Stimulated activated CD8-positive, alpha-beta memory T cell treated with anti-CD3 and anti-CD28 coated beads, Interleukin-2, amount 100 ng/mL, for 48 hours (primary cell): ENCODE measurements around the gene SIN3A.
"Not testable (repeated sequence)": the region's sequence is repeated elsewhere in the genome, so short reads cannot be mapped to it uniquely, and the experiment has no call there.

Source experiments
- DNase-seq, 2 donors: peaks; one replicate each; pipeline ENCODE4 v3.0.0-alpha.2; 2020; ENCODE audit warnings: low read depth in 2 of 2

SIN3A gene

GRCh38 chr15:75357976-75358673, 93.4 kb downstream of the SIN3A start:
- no peak for DNase-seq

- DNase-seq, result no peak
These were observed 95.0 kb downstream of the SIN3A start for GRCh38 chr15:75356517-75356916.

GRCh38 chr15:75356006-75356405, 95.5 kb downstream of the SIN3A start:
- no peak for DNase-seq

DNA sequence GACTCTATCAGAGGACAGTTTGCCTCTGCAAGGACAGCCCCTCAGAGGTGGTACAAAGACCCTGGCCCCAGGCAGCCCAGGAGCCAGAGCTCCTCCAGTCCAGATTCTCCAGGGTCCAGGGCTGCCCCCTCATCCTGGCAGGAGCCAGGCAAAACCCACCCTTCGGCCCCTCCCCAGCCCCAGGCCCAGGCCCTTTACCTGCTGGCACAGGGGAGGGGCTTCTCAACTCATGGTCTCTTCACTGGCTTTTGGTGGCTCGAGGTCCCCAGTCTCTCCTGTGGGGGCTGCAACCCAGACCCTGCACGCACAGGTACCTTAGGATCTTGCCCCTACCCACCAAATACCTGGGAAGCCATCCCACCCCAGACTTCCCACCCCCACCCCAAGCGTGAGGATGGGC, 96.1 kb downstream of the SIN3A start:
- DNase-seq, result no peak

- DNase-seq, result no peak
These were observed 97.0 kb downstream of the SIN3A start for GRCh38 chr15:75354454-75354853.

DNA sequence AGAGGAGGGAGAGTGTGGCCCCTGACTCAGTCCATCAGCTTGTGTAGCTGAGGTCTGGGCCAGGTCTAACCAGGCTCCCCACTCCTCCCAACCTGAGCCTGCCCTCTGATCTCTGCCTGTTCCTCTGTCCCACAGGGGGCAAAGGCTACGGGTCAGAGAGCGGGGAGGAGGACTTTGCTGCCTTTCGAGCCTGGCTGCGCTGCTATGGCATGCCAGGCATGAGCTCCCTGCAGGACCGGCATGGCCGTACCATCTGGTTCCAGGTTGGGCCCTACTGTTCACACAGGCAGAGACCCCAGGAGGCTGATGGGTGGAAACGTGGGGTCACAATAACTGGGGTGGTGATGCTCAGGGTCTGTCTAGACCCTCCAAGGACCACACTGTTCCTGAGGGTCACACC, 97.9 kb downstream of the SIN3A start:
- DNase-seq, result no peak

DNA sequence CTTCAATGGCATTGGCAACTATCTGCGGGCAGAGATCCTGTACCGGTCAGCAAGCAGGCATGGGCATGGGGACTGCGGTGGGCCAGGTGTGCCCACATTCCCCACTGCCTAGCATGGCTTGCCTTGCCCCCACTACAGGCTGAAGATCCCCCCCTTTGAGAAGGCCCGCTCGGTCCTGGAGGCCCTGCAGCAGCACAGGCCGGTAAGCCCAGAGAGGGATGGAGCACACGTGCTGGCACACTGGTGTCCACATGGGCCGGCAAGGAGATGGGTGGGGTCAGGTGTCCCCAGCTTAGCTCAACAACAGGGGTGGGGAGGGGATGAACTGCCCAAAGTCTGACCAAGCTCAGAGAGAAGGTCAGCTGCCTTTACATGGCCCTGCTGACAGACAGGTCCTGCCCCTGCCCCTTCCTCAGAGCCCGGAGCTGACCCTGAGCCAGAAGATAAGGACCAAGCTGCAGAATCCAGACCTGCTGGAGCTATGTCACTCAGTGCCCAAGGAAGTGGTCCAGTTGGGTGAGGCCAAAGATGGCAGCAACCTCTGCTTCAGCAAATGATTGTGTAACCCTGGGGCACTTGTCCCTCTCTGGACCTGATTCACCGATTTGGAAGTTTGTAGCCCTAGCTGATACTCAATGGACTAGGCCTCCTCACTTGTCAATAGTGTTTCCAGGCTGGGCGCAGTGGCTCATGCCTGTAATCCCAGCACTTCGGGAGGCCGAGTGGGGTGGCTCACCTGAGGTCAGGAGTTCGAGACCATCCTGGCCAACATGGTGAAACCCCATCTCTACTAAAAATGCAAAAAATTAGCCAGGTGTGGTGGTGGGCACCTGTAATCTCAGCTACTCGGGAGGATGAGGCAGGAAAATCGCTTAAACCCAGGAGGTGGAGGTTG, 99.1 kb downstream of the SIN3A start:
- DNase-seq, result no peak

DNA sequence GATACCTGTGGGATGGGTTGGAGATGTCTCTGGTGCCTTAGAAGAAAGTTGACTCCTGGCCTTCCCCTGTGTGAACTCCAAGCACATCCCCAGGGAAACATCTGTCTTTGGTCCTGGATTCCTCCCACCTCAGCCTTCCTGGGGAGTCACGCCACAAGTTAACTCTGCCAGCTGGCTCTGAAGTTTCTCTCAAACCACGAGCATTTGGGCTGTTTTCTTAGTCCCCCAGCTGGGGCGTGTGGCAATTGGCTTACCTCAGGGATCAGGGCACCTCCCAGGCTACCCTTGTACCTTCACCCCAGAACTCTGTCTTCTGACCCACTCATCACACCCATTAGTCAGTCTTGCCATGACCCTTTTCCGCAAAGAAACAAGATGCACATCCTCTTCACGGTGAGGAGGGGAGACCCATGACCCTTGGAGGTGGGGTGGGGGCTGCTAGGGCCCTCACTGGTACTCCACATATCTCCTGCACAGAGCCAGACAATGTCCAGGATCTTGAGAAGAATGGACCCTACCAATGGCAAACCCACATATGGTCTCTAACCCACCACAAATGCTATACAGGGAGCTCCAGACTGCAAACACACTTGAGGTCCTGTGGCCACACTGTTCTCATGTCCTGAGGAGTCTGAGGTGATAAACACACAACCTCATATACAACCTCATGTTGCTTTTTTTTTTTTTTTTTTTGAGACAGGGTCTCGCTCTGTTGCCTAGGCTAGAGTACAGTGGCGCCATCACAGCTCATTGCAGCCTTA, 100.7 kb downstream of the SIN3A start:
- DNase-seq, result no peak

- peak; percentile 54 to 65 for DNase-seq
These were observed 101.5 kb downstream of the SIN3A start for GRCh38 chr15:75349851-75350588.

DNA sequence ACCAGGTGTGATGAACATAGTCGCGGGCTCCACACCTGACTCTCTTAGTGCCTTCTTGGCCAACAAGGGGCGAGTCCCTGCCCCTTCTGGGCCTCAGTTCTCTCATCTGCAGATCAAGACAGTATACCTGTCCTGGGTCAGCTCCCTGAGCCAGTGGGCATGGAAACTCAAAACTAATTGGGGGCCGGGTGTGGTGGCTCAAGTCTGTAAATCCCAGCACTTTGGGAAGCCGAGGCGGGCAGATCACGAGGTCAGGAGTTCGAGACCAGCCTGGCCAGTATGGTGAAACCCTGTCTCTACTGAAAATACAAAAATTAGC, 102.2 kb downstream of the SIN3A start:
- not testable (repeated sequence) for DNase-seq

DNA sequence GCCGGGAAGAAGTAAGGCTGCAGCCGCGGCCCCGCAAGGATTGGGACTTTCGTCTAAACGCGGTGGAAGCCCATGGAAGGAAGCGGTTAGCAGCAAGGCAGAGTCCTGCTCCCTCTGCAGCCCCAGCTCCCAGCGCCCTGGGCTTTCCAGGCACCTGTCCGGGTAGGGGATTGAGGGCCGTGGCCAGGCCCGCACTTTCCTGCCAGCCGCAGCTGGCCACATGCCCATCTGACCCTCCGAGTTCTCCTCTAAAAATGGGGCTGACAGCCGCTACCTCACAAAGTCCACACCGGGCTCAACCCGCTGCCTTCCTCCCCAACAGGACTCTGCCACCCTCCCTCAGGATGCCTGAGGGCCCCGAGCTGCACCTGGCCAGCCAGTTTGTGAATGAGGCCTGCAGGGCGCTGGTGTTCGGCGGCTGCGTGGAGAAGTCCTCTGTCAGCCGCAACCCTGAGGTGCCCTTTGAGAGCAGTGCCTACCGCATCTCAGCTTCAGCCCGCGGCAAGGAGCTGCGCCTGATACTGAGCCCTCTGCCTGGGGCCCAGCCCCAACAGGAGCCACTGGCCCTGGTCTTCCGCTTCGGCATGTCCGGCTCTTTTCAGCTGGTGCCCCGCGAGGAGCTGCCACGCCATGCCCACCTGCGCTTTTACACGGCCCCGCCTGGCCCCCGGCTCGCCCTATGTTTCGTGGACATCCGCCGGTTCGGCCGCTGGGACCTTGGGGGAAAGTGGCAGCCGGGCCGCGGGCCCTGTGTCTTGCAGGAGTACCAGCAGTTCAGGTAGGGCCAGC, 102.7 kb downstream of the SIN3A start:
- no peak for DNase-seq

DNA sequence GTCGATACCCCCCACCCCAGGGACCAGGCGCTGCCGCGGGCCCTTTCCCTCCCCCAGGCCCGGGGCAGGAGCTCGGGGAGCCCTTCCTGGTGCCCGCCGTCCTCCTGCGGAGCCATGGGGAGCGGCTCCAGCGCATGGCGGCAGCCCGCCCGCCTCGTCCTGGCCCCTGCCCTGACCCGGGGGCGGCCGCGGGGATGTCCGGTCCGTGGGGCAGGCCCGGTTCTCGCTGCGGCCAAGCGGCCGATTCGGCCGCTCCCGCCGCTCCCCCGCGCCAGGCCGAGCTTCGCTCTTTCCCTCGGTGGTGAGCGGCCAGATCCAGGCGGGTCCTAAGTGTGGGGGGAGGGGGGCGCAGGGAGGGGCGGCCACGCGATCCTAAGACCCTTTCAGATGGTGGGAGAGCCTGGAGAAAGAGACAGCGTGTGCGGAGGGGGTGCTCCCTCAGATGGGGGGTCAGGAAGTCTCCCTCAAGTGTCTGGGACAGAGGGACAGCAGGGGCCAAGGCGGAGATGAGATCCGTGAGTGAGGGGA, 103.4 kb downstream of the SIN3A start:
- DNase-seq, result no peak

GRCh38 chr15:75347222-75348033, 104.1 kb downstream of the SIN3A start:
- peak in 1 of 2 donors; percentile 36 for DNase-seq

GRCh38 chr15:75346796-75347221, 104.7 kb downstream of the SIN3A start, which contains the start of gene NEIL1:
Gene NEIL1, plus strand, starts transcription at chr15:75347039. Its CDS starts 1,867 bp downstream, at chr15:75348906.
- DNase-seq, result no peak

- DNase-seq, result not testable (repeated sequence)
These were observed 107.5 kb downstream of the SIN3A start for GRCh38 chr15:75343953-75344352.

DNA sequence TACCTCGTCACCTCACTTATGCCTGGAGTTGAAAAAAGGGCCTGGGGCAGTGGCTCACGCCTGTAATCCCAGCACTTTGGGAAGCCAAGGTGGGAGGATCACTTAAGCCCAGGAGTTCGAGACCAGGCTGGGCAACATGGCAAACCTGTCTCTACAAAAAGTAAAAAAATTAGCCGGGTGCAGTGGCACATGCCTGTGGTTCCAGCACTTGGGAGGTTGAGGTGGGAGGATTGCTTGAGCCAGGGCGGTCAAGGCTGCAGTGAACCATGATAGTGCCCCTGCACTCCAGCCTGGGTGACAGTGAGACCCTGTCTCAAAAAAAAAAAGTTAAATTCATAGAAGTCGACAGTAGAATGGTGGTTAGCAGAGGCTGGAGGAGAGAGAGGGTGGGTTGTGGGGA, 109.3 kb downstream of the SIN3A start:
- no peak for DNase-seq

DNA sequence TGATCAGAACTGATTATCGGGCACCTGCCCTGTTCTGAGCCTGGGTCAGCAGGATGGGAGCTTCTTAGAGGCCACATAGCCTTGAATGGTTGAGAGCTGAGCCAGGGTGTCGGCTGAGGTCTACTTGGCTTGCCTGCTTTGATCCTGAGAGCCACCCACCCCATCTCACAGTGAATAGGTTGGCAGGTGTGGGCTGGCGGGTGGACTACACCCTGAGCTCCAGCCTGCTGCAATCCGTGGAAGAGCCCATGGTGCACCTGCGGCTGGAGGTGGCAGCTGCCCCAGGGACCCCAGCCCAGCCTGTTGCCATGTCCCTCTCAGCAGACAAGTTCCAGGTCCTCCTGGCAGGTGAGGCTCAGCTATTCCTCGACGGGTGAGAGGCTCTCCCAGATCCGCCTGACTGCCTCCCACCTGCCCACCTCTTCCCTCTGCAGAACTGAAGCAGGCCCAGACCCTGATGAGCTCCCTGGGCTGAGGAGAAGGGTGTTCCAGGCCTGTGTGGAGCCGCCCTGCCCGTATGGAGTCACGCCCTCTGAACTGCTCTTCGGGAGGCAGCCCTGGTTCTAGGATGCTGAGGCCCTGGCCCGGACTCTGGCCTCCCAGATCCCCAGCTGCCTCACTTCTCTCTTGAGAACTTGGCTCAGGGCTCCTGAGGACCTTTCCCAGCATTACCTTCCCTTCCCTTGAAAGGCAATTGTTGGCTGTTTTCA, 111.8 kb downstream of the SIN3A start:
- DNase-seq, result no peak

GRCh38 chr15:75338661-75339240, 112.7 kb downstream of the SIN3A start:
- no peak for DNase-seq
